Right atrium auricular region (tissue), 2 donors: Measurements from ENCODE around the gene BAIAP2. TPM values are rescaled to one million over a fixed set of nuclear protein-coding genes. Genes with fewer than 3 reads are reported as not detected.

Experiments
- DNase-seq: peaks from one replicate; pipeline ENCODE4 v3.0.0-alpha.2; 2019; ENCODE audit warnings: low spot score
- H3K27ac ChIP-seq, 2 donors: fragments of 200-600 bp; sonication (generic); 1 replicate in 1 of 2; 2 replicates in 1 of 2; pipeline ENCODE4 v1.5.1; 2016 to 2019
- H3K27me3 ChIP-seq, 2 donors: fragments of 200-600 bp; sonication (generic); one replicate each; pipeline versions ENCODE4 v1.5.1 to v1.6.0; 2017 to 2019
- H3K36me3 ChIP-seq: fragments of 200-600 bp; sonication (generic); one replicate; pipeline ENCODE4 v1.5.1; 2016
- H3K4me1 ChIP-seq, 2 donors: fragments of 200-600 bp; sonication (generic); one replicate each; pipeline versions ENCODE4 v1.5.1 to v1.6.0; 2017 to 2019
- H3K4me3 ChIP-seq, 2 donors: fragments of 200-600 bp; sonication (generic); 1 replicate in 1 of 2; 2 replicates in 1 of 2; pipeline ENCODE4 v1.5.1; 2017 to 2019; ENCODE audit warnings: mild to moderate bottlenecking in 1 of 2, moderate library complexity in 1 of 2
- H3K9me3 ChIP-seq, 2 donors: fragments of 200-600 bp; sonication (generic); one replicate each; pipeline ENCODE4 v1.5.1; 2019
- CTCF ChIP-seq, 2 donors: fragments of 200-600 bp; sonication (generic); IDR thresholded peaks; one replicate each; pipeline ENCODE4 v1.5.1; 2019; ENCODE audit warnings: antibody characterized with exemption in 2 of 2
- total RNA-seq, 2 donors: library from RNA; depleted of rRNA; stranded (reverse); fragments of >200 nt; gene quantifications; one replicate each; pipeline ENCODE4 v1.1.0, GENCODE V29; 2016

BAIAP2 gene
- total RNA-seq, 2 donors from 2014 or later: 27.9 to 36.5 TPM

GRCh38 chr17:81110488-81111040, 75.6 kb downstream of the BAIAP2 start:
- no peak for DNase-seq
- Histone ChIP-seq H3K36me3 (peaks cover 37% of the 10 kb centered on the region), H3K4me3 (no peak overlapping the region), H3K9me3 (no peaks in the 10 kb centered on the region), H3K27ac (no peak overlapping the region), H3K27me3 (no peaks in the 10 kb centered on the region), H3K4me1 (no peaks in the 10 kb centered on the region)
- TF ChIP-seq CTCF (IDR thresholded peaks at IDR 0.05): no peak

- H3K9me3 ChIP-seq: no peaks in the 10 kb centered on the region
- no peak for TF ChIP-seq CTCF (IDR thresholded peaks at IDR 0.05)
- H3K4me3 ChIP-seq: no peak overlapping the region
- no peaks in the 10 kb centered on the region for H3K27me3 ChIP-seq
- DNase-seq: no peak
- H3K27ac ChIP-seq: no peak overlapping the region
- no peaks in the 10 kb centered on the region for H3K4me1 ChIP-seq
- peaks cover 35% of the 10 kb centered on the region for H3K36me3 ChIP-seq
These were observed 76.1 kb downstream of the BAIAP2 start for GRCh38 chr17:81111066-81111465.

GRCh38 chr17:81112450-81112849, 77.5 kb downstream of the BAIAP2 start:
- no peak overlapping the region for H3K27ac ChIP-seq
- H3K27me3 ChIP-seq: no peaks in the 10 kb centered on the region
- DNase-seq: no peak
- no peaks in the 10 kb centered on the region for H3K9me3 ChIP-seq
- H3K4me1 ChIP-seq: no peaks in the 10 kb centered on the region
- TF ChIP-seq CTCF (IDR thresholded peaks at IDR 0.05): no peak
- no peak overlapping the region for H3K4me3 ChIP-seq
- peaks cover 30% of the 10 kb centered on the region for H3K36me3 ChIP-seq

GRCh38 chr17:81113158-81113724, 78.3 kb downstream of the BAIAP2 start:
- peaks cover 0 to under 1% of the 10 kb centered on the region in 2 donors for H3K4me1 ChIP-seq
- H3K4me3 ChIP-seq: no peak overlapping the region
- no peak for TF ChIP-seq CTCF (IDR thresholded peaks at IDR 0.05)
- no peak for DNase-seq
- no peaks in the 10 kb centered on the region for H3K9me3 ChIP-seq
- H3K27me3 ChIP-seq: no peaks in the 10 kb centered on the region
- no peak overlapping the region for H3K27ac ChIP-seq
- H3K36me3 ChIP-seq: peaks cover 25% of the 10 kb centered on the region

- no peak for DNase-seq
- no peak overlapping the region for H3K27ac ChIP-seq
- H3K4me3 ChIP-seq: no peak overlapping the region
- H3K4me1 ChIP-seq: peaks cover 0 to 13% of the 10 kb centered on the region in 2 donors
- H3K9me3 ChIP-seq: no peaks in the 10 kb centered on the region
- TF ChIP-seq CTCF (IDR thresholded peaks at IDR 0.05): no peak
- H3K27me3 ChIP-seq: no peaks in the 10 kb centered on the region
- H3K36me3 ChIP-seq: peaks cover 16% of the 10 kb centered on the region
These were observed 79.6 kb downstream of the BAIAP2 start for GRCh38 chr17:81114351-81115093.
